OCI-LY7 (cell line): ENCODE data around the gene ACOT13. TPM values are rescaled to one million over a fixed set of nuclear protein-coding genes. Genes with fewer than 3 reads are reported as not detected.

Experiments
- BruUV-seq: library from RNA; stranded (reverse); fragments of 400-500 nt; replicated peaks from 2 replicates; lab custom pipeline; 2021; lab: Mats Ljungman, UMichigan
- CTCF ChIA-PET: fragments of 300-600 bp; sonication (Branson Sonifier 250); formaldehyde crosslinking; loops from one replicate; lab custom pipeline; 2022; ENCODE audit warnings: antibody characterized with exemption; ENCODE audit not compliant: unreplicated experiment; lab: Charles Lee
- POLR2A ChIA-PET: fragments of 300-600 bp; sonication (Branson Sonifier 250); formaldehyde crosslinking; loops from one replicate; lab custom pipeline; 2022; ENCODE audit warnings: antibody characterized with exemption; lab: Charles Lee
- DNase-seq: peaks from one replicate; pipeline ENCODE4 v3.0.0-alpha.2; 2015; ENCODE audit warnings: low spot score
- H2AFZ ChIP-seq: fragments of 200-600 bp; sonication (generic), shearing (Covaris generic); 2 replicates; pipeline ENCODE4 v1.6.1; 2014; ENCODE audit warnings: mild to moderate bottlenecking, antibody characterized with exemption, low read length, moderate library complexity
- H3K27ac ChIP-seq: fragments of 200-600 bp; sonication (generic); 2 replicates; pipeline ENCODE4 v1.5.1; 2014; ENCODE audit warnings: mixed run types, low read depth, mild to moderate bottlenecking, moderate library complexity, low read length, inconsistent platforms; ENCODE audit not compliant: poor library complexity, severe bottlenecking
- H3K36me3 ChIP-seq: fragments of 200-600 bp; sonication (generic); 2 replicates; pipeline ENCODE4 v1.6.1; 2014; ENCODE audit warnings: mild to moderate bottlenecking, antibody characterized with exemption, low read length, moderate library complexity, mixed read lengths; ENCODE audit not compliant: insufficient read depth
- H3K4me1 ChIP-seq: fragments of 200-600 bp; sonication (generic); 2 replicates; pipeline ENCODE4 v1.5.1; 2014; ENCODE audit warnings: mild to moderate bottlenecking, low read length; ENCODE audit not compliant: insufficient read depth, poor library complexity, severe bottlenecking
- H3K4me2 ChIP-seq: fragments of 200-600 bp; sonication (generic); 2 replicates; pipeline ENCODE4 v1.6.1; 2014; ENCODE audit warnings: mild to moderate bottlenecking, low read length
- H3K4me3 ChIP-seq: fragments of 200-600 bp; sonication (generic); 2 replicates; pipeline ENCODE4 v1.5.1; 2014; ENCODE audit warnings: mild to moderate bottlenecking, low read depth, low read length; ENCODE audit not compliant: poor library complexity, severe bottlenecking
- H3K79me2 ChIP-seq: fragments of 200-600 bp; sonication (generic); 2 replicates; pipeline ENCODE4 v1.6.1; 2016; ENCODE audit warnings: low read depth, mild to moderate bottlenecking, low read length, moderate library complexity, mixed read lengths; ENCODE audit not compliant: insufficient read depth
- H3K9me2 ChIP-seq: fragments of 200-600 bp; sonication (generic); 2 replicates; pipeline ENCODE4 v1.6.1; 2016; ENCODE audit warnings: mild to moderate bottlenecking, low read length, mixed read lengths; ENCODE audit not compliant: insufficient read depth
- H3K9me3 ChIP-seq: fragments of 200-600 bp; sonication (generic); 2 replicates; pipeline ENCODE4 v1.6.1; 2014; ENCODE audit warnings: mild to moderate bottlenecking, mixed run types, low read length, mixed read lengths
- H4K20me1 ChIP-seq: fragments of 200-600 bp; sonication (generic); 2 replicates; pipeline ENCODE4 v1.6.1; 2014; ENCODE audit warnings: mild to moderate bottlenecking, antibody characterized with exemption, low read length, moderate library complexity, mixed read lengths; ENCODE audit not compliant: insufficient read depth
- EZH2phosphoT487 ChIP-seq: fragments of 200-600 bp; sonication (generic); IDR thresholded peaks from 2 replicates; pipeline ENCODE4 v1.6.1; 2018; ENCODE audit warnings: low read depth, borderline replicate concordance, mild to moderate bottlenecking, mixed run types, antibody characterized with exemption, low read length, moderate library complexity, mixed read lengths
- intact Hi-C: fragments of 100-400 bp; cut with micrococcal nuclease; formaldehyde crosslinking; loops from one replicate; pipeline ENCODE4 v1.10.0; 2022; ENCODE audit not compliant: unreplicated experiment
- total RNA-seq, 2 experiments: library from RNA; depleted of rRNA in 1 of 2; stranded (reverse); fragments of >200 nt in 1 of 2; shearing (Covaris generic) in 1 of 2; gene quantifications; 2 replicates each; pipeline ENCODE4 v1.2.3, GENCODE V29; 2014 to 2022
- TF ChIP-seq, protein P1 (sequence below): fragments of 200-600 bp; sonication (generic); conservative IDR thresholded peaks from 2 replicates; pipeline ENCODE4 v1.5.1; 2014; ENCODE audit warnings: mild to moderate bottlenecking, antibody characterized with exemption, low read length, moderate library complexity, mixed read lengths

The ACOT13 gene
- total RNA-seq, 2 experiments from 2014 or later: 4.1 to 16.4 TPM

- no peak overlapping the region for H3K4me2 ChIP-seq
- H3K9me3 ChIP-seq: peaks cover 6% of the 10 kb centered on the region; the same call in 1 of the 2 replicates
- H3K9me2 ChIP-seq: no peaks in the 10 kb centered on the region
- H3K36me3 ChIP-seq: no peaks in the 10 kb centered on the region
- intact Hi-C loops: no loop called here
- no peak overlapping the region for H2AFZ ChIP-seq
- peaks cover 19% of the 10 kb centered on the region for H3K4me1 ChIP-seq
- POLR2A ChIA-PET: interaction anchor here (0.7 kb wide), 1 partner anchor 38 kb away, joined by 3 read pairs; no protein-coding TSS in a partner anchor
- H4K20me1 ChIP-seq: no peaks in the 10 kb centered on the region
- H3K79me2 ChIP-seq: no peaks in the 10 kb centered on the region
- H3K27ac ChIP-seq: no peak overlapping the region
- BruUV-seq: no TSS peak
- H3K4me3 ChIP-seq: no peak overlapping the region
- TF ChIP-seq, protein P1, sequence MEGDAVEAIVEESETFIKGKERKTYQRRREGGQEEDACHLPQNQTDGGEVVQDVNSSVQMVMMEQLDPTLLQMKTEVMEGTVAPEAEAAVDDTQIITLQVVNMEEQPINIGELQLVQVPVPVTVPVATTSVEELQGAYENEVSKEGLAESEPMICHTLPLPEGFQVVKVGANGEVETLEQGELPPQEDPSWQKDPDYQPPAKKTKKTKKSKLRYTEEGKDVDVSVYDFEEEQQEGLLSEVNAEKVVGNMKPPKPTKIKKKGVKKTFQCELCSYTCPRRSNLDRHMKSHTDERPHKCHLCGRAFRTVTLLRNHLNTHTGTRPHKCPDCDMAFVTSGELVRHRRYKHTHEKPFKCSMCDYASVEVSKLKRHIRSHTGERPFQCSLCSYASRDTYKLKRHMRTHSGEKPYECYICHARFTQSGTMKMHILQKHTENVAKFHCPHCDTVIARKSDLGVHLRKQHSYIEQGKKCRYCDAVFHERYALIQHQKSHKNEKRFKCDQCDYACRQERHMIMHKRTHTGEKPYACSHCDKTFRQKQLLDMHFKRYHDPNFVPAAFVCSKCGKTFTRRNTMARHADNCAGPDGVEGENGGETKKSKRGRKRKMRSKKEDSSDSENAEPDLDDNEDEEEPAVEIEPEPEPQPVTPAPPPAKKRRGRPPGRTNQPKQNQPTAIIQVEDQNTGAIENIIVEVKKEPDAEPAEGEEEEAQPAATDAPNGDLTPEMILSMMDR: no peak
- no peak for TF ChIP-seq EZH2phosphoT487
- DNase-seq: no peak
- CTCF ChIA-PET: no interaction called here
Observed at GRCh38 chr6:24740861-24741260, 74.0 kb downstream of the ACOT13 start.

GRCh38 chr6:24742216-24742738 is 75.4 kb downstream of the ACOT13 start:
- H3K36me3 ChIP-seq: no peaks in the 10 kb centered on the region
- no peak overlapping the region for H3K27ac ChIP-seq
- H3K9me2 ChIP-seq: no peaks in the 10 kb centered on the region
- POLR2A ChIA-PET: interaction anchor here (0.6 to 2.1 kb wide), 5 partner anchors 11 to 335 kb away, joined by 3 to 9 read pairs (median 4); no protein-coding TSS in a partner anchor
- CTCF ChIA-PET: no interaction called here
- no peak for DNase-seq
- peaks cover 19% of the 10 kb centered on the region for H3K4me1 ChIP-seq
- H4K20me1 ChIP-seq: no peaks in the 10 kb centered on the region
- BruUV-seq: no TSS peak
- H3K9me3 ChIP-seq: peaks cover 6% of the 10 kb centered on the region; the same call in 1 of the 2 replicates
- H3K4me3 ChIP-seq: no peak overlapping the region
- H3K79me2 ChIP-seq: no peaks in the 10 kb centered on the region
- no peak overlapping the region for H3K4me2 ChIP-seq
- TF ChIP-seq, protein P1: no peak
- no peak for TF ChIP-seq EZH2phosphoT487
- intact Hi-C loops: no loop called here
- H2AFZ ChIP-seq: no peak overlapping the region

DNA sequence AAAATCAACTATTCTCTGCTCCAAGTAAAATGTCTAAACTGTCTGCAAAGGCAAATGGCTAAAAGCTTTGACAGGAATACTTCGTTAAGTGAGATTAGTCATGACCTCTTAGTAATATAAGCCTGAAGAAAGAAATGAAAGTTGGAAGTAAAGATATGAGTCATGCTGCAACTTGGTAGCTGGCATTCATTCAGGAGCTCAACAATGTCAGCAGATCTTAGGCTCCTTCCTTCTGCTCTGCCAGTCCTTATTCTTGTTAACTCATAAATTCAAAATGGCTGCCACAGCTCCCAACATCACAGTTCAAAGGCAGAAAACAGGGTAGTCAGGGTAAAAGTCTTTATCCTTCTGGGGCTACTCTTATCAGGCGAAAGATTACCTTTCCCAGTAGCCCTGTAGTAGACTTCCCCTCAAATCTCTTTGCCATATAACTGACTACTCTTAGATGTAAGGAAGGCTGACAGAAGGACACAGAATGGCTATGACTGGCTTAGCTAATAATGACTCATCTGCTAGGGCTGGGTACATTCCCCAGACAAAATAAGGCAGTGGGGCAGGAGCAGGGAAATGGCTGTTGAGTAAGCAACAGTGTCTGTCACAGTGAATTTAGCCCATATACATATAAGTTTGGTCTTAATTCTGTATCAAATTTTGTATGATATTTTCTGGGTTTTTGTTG is 76.5 kb downstream of the ACOT13 start:
- H3K36me3 ChIP-seq: no peaks in the 10 kb centered on the region
- BruUV-seq: no TSS peak
- H3K4me1 ChIP-seq: peaks cover 19% of the 10 kb centered on the region
- peak overlapping the region; percentile 44 for H3K27ac ChIP-seq
- H3K4me3 ChIP-seq: peak overlapping the region; percentile 17
- intact Hi-C loops: no loop called here
- peaks cover 6% of the 10 kb centered on the region; the same call in 1 of the 2 replicates for H3K9me3 ChIP-seq
- TF ChIP-seq, protein P1: no peak
- no peak for TF ChIP-seq EZH2phosphoT487
- H4K20me1 ChIP-seq: no peaks in the 10 kb centered on the region
- ChIA-PET CTCF (no interaction called here), POLR2A (interaction anchor here (0.8 to 2.1 kb wide), 6 partner anchors 10 to 78 kb away, joined by 3 to 9 read pairs (median 4); no protein-coding TSS in a partner anchor)
- H2AFZ ChIP-seq: peak overlapping the region; percentile 80
- no peak for DNase-seq
- no peaks in the 10 kb centered on the region for H3K9me2 ChIP-seq
- H3K4me2 ChIP-seq: peak overlapping the region; percentile 49
- no peaks in the 10 kb centered on the region for H3K79me2 ChIP-seq
